NCI-H146 (cell line): Measurements from ENCODE around the gene MAU2.

Source experiments
- DNase-seq: peaks from one replicate; lab custom pipeline; 2025; lab: John Stamatoyannopoulos, UW

Gene MAU2

GRCh38 chr19:19305696-19306095, 14.9 kb upstream of the MAU2 start:
- DNase-seq, result no peak

DNA sequence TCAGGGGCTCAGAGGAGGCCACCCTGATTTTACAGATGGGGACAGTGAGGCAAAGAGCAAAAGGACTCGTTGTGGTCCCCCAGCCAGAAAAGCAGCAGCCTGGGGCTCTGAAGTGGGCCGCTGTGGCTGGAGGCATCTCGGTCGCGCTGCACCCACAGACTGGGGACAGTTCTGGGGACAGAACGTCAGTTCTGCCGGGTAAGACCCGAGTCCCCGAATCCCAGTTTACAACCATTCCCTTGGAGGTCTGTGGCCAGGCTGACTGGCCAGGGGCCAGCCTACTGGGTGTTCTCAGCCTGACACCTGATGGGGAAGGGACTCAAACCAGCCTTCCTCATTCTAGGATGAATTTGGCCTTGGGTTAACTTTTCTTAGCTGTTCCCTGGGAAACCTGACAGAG, 14.4 kb upstream of the MAU2 start:
- no peak for DNase-seq

DNA sequence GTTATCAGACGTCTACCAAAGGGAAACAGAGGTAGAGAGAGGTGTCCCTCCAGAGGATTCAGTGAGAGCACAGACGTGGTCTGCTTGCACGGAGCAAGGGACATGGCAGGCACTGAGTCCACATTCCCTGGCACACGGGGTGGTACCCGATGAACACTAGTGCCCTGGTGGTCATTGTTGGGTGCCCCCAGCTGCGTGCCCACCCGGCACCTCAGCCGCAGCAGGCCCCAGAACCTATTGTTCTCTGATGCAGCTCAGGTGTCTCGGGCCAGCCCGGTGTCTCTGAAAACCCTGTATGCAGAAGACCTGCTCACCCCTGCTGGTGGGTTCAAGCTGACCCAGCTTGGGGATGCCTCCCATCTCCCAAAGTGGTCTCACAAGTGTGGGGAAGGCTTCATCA, 12.3 kb upstream of the MAU2 start:
- DNase-seq, result no peak

DNA sequence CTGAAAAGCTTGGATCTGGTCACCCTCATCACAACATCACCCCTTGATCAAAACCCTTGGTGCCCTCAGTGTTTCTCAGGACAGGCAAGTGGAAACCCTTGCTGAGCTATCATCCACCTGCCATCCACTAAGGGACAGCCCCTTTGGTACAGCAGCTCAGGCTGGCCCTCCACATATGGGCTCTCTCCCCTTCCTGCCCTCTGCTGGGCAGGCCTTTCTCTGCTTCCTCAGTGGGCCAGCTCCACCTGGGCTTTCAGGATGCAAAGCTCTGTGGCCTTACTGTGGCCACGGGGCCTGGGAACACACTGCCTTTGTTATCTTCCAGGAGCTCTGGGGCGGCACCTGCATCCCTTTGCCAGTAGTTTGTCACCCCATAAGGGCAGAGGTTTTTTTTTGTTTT, 5.2 kb upstream of the MAU2 start:
- no peak for DNase-seq

DNA sequence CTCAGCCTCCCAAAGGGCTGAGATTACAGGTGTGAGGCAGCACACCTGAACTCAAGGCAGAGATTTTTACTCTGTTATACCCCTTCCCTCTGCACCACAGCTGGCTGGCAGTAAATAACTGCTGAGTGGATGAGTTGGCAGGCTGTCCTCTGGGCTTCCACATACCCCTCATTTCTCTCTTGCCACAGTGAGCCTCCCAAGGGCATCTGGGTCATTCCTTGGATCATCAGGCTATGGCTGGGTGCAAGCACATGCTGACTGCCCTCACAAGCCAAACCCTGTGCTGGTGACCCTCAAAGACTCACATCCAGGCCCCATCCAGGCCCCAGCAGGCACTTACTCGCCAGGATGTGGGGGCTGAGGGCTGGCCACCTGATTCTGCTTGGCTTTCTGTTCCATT, 4.5 kb upstream of the MAU2 start:
- no peak for DNase-seq

- DNase-seq, result no peak
Measured at GRCh38 chr19:19319732-19320360, 783 bp upstream of the MAU2 start.

- DNase-seq, result peak; percentile 41
Measured at GRCh38 chr19:19321141-19321577, 530 bp downstream of the MAU2 start.

DNA sequence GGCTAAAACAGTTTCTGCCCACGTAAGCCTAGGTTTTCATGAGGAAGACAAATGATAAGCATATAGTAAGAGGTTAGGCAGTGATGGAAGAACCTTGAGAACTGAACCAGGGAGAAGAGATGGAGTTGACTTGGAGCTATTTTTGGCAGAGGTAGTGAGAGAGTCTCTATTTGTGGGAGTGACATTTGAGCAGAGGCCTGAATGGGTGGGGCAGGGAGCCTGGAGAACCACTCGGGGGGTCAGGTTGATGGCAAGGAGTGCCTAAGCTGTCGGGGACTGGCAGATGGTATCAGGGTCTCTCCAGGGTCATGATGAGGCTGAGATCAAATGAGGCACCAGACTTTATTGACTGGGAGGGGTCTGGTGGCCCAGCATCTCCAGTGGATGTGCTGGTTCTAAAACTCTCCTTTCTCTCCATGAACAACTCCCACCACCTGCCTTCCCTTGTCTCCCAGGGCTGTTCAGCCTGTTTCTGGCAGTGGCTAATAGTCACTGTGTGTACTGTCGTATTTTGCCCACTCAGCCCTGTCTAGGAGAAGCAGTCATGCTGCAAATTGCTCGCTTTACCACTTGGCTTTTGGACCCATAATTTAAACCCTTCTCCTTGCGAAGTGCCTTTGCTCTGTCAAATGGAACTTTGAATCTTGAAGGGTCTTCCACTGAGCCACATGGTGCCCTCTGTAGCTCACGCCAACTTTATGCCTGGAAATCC, 3.6 kb downstream of the MAU2 start:
- DNase-seq, result no peak

DNA sequence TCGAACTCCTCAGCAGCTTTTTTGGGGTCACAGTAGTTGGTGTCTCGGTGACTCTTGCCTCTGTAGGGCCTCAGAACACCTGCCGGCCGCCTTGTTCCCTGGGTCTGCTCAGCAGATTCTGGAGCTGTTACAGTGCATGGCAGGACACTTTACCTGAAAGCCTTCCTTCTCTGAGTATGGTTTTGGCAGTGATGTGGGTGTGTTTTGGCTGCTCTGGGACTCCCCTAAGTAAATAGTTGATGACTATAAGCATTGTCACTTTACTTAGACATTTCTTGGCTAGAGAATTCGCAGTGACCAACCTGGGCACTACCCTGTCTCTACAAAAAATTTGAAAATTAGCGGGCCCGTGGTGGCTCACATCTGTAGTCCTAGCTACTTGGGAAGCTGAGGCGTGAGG, 7.0 kb downstream of the MAU2 start:
- DNase-seq, result no peak

DNA sequence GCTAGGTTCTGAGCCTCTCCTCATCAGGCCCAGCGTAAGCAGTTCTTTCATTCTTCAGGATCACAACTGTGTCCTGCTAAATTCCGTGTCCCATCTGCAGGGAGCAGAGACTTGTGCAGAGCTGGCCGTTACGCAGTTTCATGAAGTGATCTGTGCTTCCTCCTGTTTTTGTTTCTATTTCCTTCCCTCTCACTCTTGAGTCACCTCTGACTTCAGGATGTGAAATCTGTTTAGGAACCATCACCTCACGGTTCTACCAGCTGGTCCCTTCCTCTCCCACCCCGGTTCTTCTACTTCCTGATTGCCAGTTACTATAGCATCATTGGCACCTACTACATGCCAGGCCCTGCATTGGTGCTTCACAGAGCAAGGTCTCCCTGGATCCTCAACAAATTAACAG, 8.5 kb downstream of the MAU2 start:
- no peak for DNase-seq

DNA sequence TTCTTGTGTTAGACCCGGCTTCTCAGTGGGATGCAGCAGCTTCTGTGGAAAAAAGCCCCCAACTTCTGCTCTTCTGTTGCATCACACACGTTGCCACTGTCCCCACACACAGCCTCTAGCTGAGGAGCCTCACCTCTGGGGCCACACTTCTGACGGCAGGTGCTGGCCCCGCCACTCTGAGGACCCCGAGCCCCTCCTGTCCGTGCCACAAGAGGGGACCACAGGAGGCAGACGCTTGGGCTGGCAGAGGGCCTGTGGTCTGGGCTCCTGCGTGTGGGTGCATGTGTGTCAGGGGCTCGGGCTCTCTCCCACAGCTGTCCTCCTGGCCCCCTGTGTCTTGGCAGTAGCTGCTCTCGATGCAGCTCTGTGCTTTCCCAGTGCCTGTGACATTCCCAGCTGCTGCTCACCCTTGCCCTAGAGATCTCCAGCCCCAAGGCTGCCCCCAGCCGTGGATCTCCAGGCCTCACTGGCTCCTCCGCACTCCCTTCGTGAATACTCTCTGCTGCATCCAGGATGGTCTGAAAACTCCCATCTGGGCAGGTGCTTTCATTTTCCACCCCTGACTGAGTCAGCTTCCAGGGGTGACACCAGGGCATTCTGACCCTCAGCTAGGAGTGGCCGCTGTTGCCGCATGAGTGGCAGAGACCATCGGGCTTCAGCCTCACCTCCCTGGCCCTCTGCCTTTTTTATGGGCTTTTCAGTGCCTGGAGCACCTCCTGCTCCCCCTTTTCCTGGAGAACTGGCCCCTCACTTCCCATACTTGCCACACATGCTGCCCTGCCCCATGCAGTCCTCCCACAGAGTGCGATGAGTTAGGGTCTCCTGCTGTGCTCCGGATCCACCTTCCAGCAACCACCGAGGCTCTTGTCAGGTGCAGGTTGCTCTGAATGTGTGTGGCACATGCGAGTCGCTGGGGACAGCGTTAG, 13.7 kb downstream of the MAU2 start:
- no peak for DNase-seq

- DNase-seq, result no peak
Measured at GRCh38 chr19:19334989-19335344, 14.3 kb downstream of the MAU2 start.

GRCh38 chr19:19335408-19336158, 15.0 kb downstream of the MAU2 start:
- no peak for DNase-seq

GRCh38 chr19:19336597-19336996, 16.0 kb downstream of the MAU2 start:
- DNase-seq, result no peak

DNA sequence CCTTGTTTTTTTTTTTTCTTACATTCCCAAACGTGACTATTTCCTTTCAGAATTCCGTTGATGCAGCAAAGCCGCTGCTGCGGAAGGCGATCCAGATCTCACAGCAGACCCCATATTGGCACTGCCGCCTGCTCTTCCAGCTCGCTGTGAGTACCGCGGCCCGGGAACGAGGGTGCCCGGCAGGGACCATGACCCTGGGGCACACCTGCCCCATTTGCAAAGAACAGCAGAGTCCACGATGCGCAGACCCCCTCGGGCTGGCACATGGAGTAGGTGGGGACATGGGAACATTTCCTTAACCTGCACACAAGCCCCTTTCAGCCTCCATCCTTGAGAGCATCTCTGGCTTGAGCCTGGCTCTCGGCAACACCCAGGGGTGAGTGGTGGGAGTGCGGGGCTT, 16.5 kb downstream of the MAU2 start:
- DNase-seq, result no peak

- no peak for DNase-seq
Measured at GRCh38 chr19:19338082-19338481, 17.5 kb downstream of the MAU2 start.

DNA sequence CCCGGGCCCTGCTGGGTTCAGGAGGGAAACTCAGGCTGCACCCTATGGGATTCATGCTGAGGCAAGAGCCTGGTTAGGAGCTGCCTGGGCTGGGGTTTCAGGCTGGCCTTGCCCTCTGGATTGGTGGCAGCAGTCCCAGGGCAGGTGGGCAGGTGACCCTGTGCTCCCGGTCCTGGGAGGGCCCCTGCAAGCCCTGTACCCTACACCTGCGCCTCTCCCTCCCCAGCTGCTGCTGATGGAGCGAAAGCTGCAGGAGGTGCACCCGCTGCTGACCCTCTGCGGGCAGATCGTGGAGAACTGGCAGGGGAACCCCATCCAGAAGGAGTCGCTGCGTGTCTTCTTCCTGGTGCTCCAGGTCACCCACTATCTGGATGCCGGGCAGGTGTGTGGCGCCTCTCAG, 20.4 kb downstream of the MAU2 start:
- DNase-seq, result no peak

GRCh38 chr19:19342086-19343015, 21.7 kb downstream of the MAU2 start:
- peak; percentile 91 for DNase-seq

GRCh38 chr19:19343016-19343362, 22.4 kb downstream of the MAU2 start:
- DNase-seq, result no peak

DNA sequence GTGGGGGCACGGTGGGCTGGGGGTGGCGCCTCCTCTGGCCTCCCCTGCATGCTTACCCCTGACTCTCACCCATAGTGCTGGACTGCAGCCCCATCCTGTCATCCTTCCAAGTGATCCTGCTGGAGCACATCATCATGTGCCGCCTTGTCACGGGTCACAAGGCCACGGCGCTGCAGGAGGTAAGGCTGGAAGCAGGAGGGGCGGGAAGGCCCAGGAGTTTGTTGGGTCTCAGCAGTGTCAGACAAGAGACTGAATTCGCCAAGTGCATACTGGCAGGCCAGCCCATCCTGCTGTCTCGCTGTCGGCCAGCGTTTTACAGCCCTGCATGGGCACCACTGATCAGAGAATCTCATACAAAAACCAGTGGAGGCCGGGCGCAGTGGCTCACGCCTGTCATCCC, 23.1 kb downstream of the MAU2 start:
- no peak for DNase-seq

GRCh38 chr19:19345232-19345631, 24.6 kb downstream of the MAU2 start:
- DNase-seq, result no peak
